8988T (cell line): Measurements from ENCODE around the gene MYH7B.

ENCODE experiments used
- DNase-seq: peaks from one replicate; pipeline ENCODE4 v3.0.0; 2011

The MYH7B gene

GRCh38 chr20:34955231-34956040 lies at the start of gene MYH7B, which contains the start of gene GSS:
TSS of gene MYH7B (plus strand) at chr20:34955868. CDS start at chr20:34978006, 22,138 bp downstream.
TSS of gene GSS (minus strand) at chr20:34955806. CDS start at chr20:34951852, 3,954 bp downstream.
- peak; percentile 91 for DNase-seq

- peak; percentile 49 for DNase-seq
These were observed 47.8 kb upstream of the MYH7B start for GRCh38 chr20:34907616-34908469.

- DNase-seq: no peak
These were observed 40.5 kb upstream of the MYH7B start for GRCh38 chr20:34915131-34915530.

- DNase-seq: no peak
These were observed 39.8 kb upstream of the MYH7B start for GRCh38 chr20:34915749-34916455.

- no peak for DNase-seq
These were observed 38.8 kb upstream of the MYH7B start for GRCh38 chr20:34916774-34917354.

- no peak for DNase-seq
These were observed 35.6 kb upstream of the MYH7B start for GRCh38 chr20:34920055-34920454.

GRCh38 chr20:34921436-34921835 lies 34.2 kb upstream of the MYH7B start:
- DNase-seq: no peak

- DNase-seq: peak; percentile 40
These were observed 32.9 kb upstream of the MYH7B start for GRCh38 chr20:34922654-34923381.

GRCh38 chr20:34923414-34923813 lies 32.3 kb upstream of the MYH7B start:
- DNase-seq: no peak

GRCh38 chr20:34925341-34925740 lies 30.3 kb upstream of the MYH7B start:
- DNase-seq: no peak

- no peak for DNase-seq
These were observed 29.7 kb upstream of the MYH7B start for GRCh38 chr20:34925981-34926380.

GRCh38 chr20:34926581-34926980 lies 29.1 kb upstream of the MYH7B start:
- DNase-seq: no peak

GRCh38 chr20:34927736-34928135 lies 27.9 kb upstream of the MYH7B start:
- no peak for DNase-seq

GRCh38 chr20:34928411-34928810 lies 27.3 kb upstream of the MYH7B start:
- DNase-seq: no peak

- DNase-seq: no peak
These were observed 23.9 kb upstream of the MYH7B start for GRCh38 chr20:34931771-34932170.

GRCh38 chr20:34938466-34939163 lies 17.1 kb upstream of the MYH7B start:
- DNase-seq: no peak

GRCh38 chr20:34940081-34940481 lies 15.6 kb upstream of the MYH7B start:
- DNase-seq: no peak

GRCh38 chr20:34941226-34941625 lies 14.4 kb upstream of the MYH7B start:
- DNase-seq: no peak

GRCh38 chr20:34942301-34942700 lies 13.4 kb upstream of the MYH7B start:
- DNase-seq: no peak

GRCh38 chr20:34943808-34944567 lies 11.7 kb upstream of the MYH7B start:
- no peak for DNase-seq
